SK-N-SH (cell line): Measurements from ENCODE around the gene C3orf38. TPM values are rescaled to one million over a fixed set of nuclear protein-coding genes. Genes with fewer than 3 reads are reported as not detected.

Source experiments
- CTCF ChIA-PET: fragments of 300-600, 350-600 bp; formaldehyde crosslinking; extraction: SDS; loops from one replicate; lab custom pipeline; 2021; lab: Yijun Ruan, JAX
- POLR2A ChIA-PET: fragments of 350-600 bp; sonication (Branson Sonifier 250); formaldehyde crosslinking; extraction: SDS; loops from one replicate; lab custom pipeline; 2020; ENCODE audit warnings: antibody characterized with exemption, inconsistent platforms; lab: Yijun Ruan, JAX
- DNase-seq: peaks from one replicate; pipeline ENCODE4 v3.0.0; 2012
- H2AFZ ChIP-seq: fragments of 200-600 bp; sonication (generic); 2 replicates; pipeline ENCODE4 v1.8.1; 2016; ENCODE audit warnings: antibody characterized with exemption, mild to moderate bottlenecking, low read depth
- H3F3A ChIP-seq: fragments of 200-600 bp; sonication (generic); replicated peaks from 2 replicates; pipeline ENCODE3; 2016; ENCODE audit warnings: antibody characterized with exemption, mild to moderate bottlenecking; ENCODE audit not compliant: insufficient read depth
- H3K27ac ChIP-seq, 2 experiments: fragments of 200-500 bp in 1 of 2; fragments of 200-600 bp in 1 of 2; sonication (Bioruptor generic) in 1 of 2; sonication (generic), shearing (Covaris generic) in 1 of 2; 2 replicates each; pipeline versions ENCODE4 v1.5.1 to v1.6.1; 2014 to 2016; ENCODE audit warnings: low read depth in 2 of 2, inconsistent platforms in 1 of 2, low read length in 1 of 2, mild to moderate bottlenecking in 1 of 2, mixed read lengths in 1 of 2
- H3K27me3 ChIP-seq: fragments of 200-600 bp; sonication (generic), shearing (Covaris generic); 2 replicates; pipeline ENCODE4 v1.6.1; 2016; ENCODE audit warnings: mixed run types; ENCODE audit not compliant: insufficient read depth
- H3K36me3 ChIP-seq, 2 experiments: fragments of 200-500 bp in 1 of 2; fragments of 200-600 bp in 1 of 2; sonication (Bioruptor generic) in 1 of 2; sonication (generic) in 1 of 2; replicated peaks in 1 of 2; 2 replicates each; pipeline versions ENCODE3 to v1.5.1; 2014 to 2016; ENCODE audit warnings: low read length in 1 of 2, mild to moderate bottlenecking in 1 of 2; ENCODE audit not compliant: insufficient read depth in 2 of 2, control insufficient read depth in 1 of 2
- H3K4me1 ChIP-seq, 2 experiments: fragments of 200-500 bp in 1 of 2; fragments of 200-600 bp in 1 of 2; sonication (Bioruptor generic) in 1 of 2; sonication (generic), shearing (Covaris generic) in 1 of 2; 2 replicates each; pipeline versions ENCODE4 v1.5.1 to v1.6.1; 2014 to 2016; ENCODE audit warnings: low read depth in 1 of 2, low read length in 1 of 2, mixed run types in 1 of 2; ENCODE audit not compliant: insufficient read depth in 2 of 2, control insufficient read depth in 1 of 2
- H3K4me2 ChIP-seq: fragments of 200-600 bp; sonication (generic), shearing (Covaris generic); 2 replicates; pipeline ENCODE4 v1.6.1; 2017; ENCODE audit warnings: mixed run types
- H3K4me3 ChIP-seq, 2 experiments: fragments of 200-500 bp in 1 of 2; fragments of 200-600 bp in 1 of 2; sonication (Bioruptor generic) in 1 of 2; sonication (generic), shearing (Covaris generic) in 1 of 2; 2 replicates each; pipeline versions ENCODE4 v1.5.1 to v1.8.1; 2014 to 2016; ENCODE audit warnings: low read depth in 2 of 2, inconsistent platforms in 1 of 2, low read length in 1 of 2, mild to moderate bottlenecking in 1 of 2, mixed read lengths in 1 of 2, moderate library complexity in 1 of 2
- H3K79me2 ChIP-seq: fragments of 200-600 bp; sonication (generic); 2 replicates; pipeline ENCODE4 v1.8.1; 2017; ENCODE audit warnings: mild to moderate bottlenecking; ENCODE audit not compliant: insufficient read depth
- H3K9ac ChIP-seq: fragments of 200-600 bp; sonication (generic); 2 replicates; pipeline ENCODE4 v1.6.1; 2017; ENCODE audit warnings: mixed run types
- H3K9me2 ChIP-seq: fragments of 200-600 bp; sonication (generic); 2 replicates; pipeline ENCODE4 v1.6.1; 2017; ENCODE audit warnings: mixed run types
- H3K9me3 ChIP-seq: fragments of 200-600 bp; sonication (generic); 2 replicates; pipeline ENCODE4 v1.6.1; 2017; ENCODE audit warnings: mixed run types, mild to moderate bottlenecking, moderate library complexity
- H4K20me1 ChIP-seq: fragments of 200-600 bp; sonication (generic); 2 replicates; pipeline ENCODE4 v1.6.1; 2017; ENCODE audit warnings: mild to moderate bottlenecking, mixed run types; ENCODE audit not compliant: insufficient read depth
- CHD2 ChIP-seq: fragments of 150-350 bp; IDR thresholded peaks from 2 replicates; pipeline ENCODE4 v1.6.1; 2018; ENCODE audit warnings: low read length; ENCODE audit not compliant: partially characterized antibody
- EZH2phosphoT487 ChIP-seq: fragments of 200-600 bp; sonication (generic); IDR thresholded peaks from 2 replicates; pipeline ENCODE4 v1.6.1; 2017; ENCODE audit warnings: low read depth, mixed run types, mild to moderate bottlenecking, antibody characterized with exemption, moderate library complexity, borderline replicate concordance
- FOXM1 ChIP-seq: IDR thresholded peaks from 2 replicates; pipeline ENCODE4 v1.4.0; 2012; ENCODE audit warnings: low read depth, mild to moderate bottlenecking
- JUND ChIP-seq: IDR thresholded peaks from 2 replicates; pipeline ENCODE4 v1.4.0; 2012
- MEF2A ChIP-seq: IDR thresholded peaks from 2 replicates; pipeline ENCODE4 v1.4.0; 2012; ENCODE audit warnings: low read depth, borderline replicate concordance
- NFIC ChIP-seq: IDR thresholded peaks from 2 replicates; pipeline ENCODE4 v1.4.0; 2012; ENCODE audit warnings: borderline replicate concordance
- RAD21 ChIP-seq: IDR thresholded peaks from 2 replicates; pipeline ENCODE4 v1.6.1; 2012; ENCODE audit warnings: mild to moderate bottlenecking, low read length
- SMC3 ChIP-seq: IDR thresholded peaks from 2 replicates; pipeline ENCODE4 v1.6.1; 2012; ENCODE audit warnings: low read depth, low read length, improper control_type of control experiment
- TEAD4 ChIP-seq: IDR thresholded peaks from 2 replicates; pipeline ENCODE4 v1.4.0; 2012; ENCODE audit warnings: mild to moderate bottlenecking, borderline replicate concordance; ENCODE audit not compliant: insufficient read depth
- USF2 ChIP-seq: fragments of 150-350 bp; IDR thresholded peaks from 2 replicates; pipeline ENCODE4 v1.6.1; 2017; ENCODE audit warnings: antibody characterized with exemption, low read length, low read depth, borderline replicate concordance
- ZBTB33 ChIP-seq: IDR thresholded peaks from 2 replicates; pipeline ENCODE4 v1.4.0; 2012; ENCODE audit warnings: low read depth, borderline replicate concordance
- WGBS: methylation state at CpG from one replicate; pipeline ENCODE4 v1.1.6; 2017; ENCODE audit warnings: low lambda C conversion rate; 5-methylcytosine and 5-hydroxymethylcytosine counted together
- polyA plus RNA-seq, 3 experiments: library from polyadenylated mRNA; depleted of rRNA; stranded (reverse); fragments of >200 nt; gene quantifications; 2 replicates each; pipeline ENCODE4 v1.2.3, GENCODE V29; 2012
- TF ChIP-seq, protein P1 (sequence below): fragments of 200-600 bp; sonication (generic); IDR thresholded peaks from 2 replicates; pipeline ENCODE4 v1.6.1; 2017; ENCODE audit warnings: antibody characterized with exemption, mild to moderate bottlenecking, moderate library complexity
- TF ChIP-seq, protein P2 (sequence below): IDR thresholded peaks from 2 replicates; pipeline ENCODE4; 2012

C3orf38 gene
- polyA plus RNA-seq, 1 of the 3 experiments (the other 2 are of a cell fraction), result 4.5 TPM

- TF ChIP-seq RAD21 (peak; percentile 80), SMC3 (peak; percentile 40; the same call in 1 of the 2 replicates), JUND (no peak)
- TF ChIP-seq, protein P1, sequence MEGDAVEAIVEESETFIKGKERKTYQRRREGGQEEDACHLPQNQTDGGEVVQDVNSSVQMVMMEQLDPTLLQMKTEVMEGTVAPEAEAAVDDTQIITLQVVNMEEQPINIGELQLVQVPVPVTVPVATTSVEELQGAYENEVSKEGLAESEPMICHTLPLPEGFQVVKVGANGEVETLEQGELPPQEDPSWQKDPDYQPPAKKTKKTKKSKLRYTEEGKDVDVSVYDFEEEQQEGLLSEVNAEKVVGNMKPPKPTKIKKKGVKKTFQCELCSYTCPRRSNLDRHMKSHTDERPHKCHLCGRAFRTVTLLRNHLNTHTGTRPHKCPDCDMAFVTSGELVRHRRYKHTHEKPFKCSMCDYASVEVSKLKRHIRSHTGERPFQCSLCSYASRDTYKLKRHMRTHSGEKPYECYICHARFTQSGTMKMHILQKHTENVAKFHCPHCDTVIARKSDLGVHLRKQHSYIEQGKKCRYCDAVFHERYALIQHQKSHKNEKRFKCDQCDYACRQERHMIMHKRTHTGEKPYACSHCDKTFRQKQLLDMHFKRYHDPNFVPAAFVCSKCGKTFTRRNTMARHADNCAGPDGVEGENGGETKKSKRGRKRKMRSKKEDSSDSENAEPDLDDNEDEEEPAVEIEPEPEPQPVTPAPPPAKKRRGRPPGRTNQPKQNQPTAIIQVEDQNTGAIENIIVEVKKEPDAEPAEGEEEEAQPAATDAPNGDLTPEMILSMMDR, result peak; percentile 86
- Histone ChIP-seq H3K36me3 (peaks cover 10 to 17% of the 10 kb centered on the region in 2 experiments), H3K9me3 (no peaks in the 10 kb centered on the region), H2AFZ (no peak overlapping the region), H3K9me2 (no peaks in the 10 kb centered on the region), H3K79me2 (peaks cover 33% of the 10 kb centered on the region), H3K9ac (no peak overlapping the region), H3F3A (peaks cover 16% of the 10 kb centered on the region), H3K27me3 (no peaks in the 10 kb centered on the region), H3K4me2 (no peak overlapping the region), H4K20me1 (0 out of 2 replicates have a peak, but pooled peaks cover 5% of the 10 kb centered on the region), H3K27ac (0 out of 4 replicates have a peak overlapping the region, but pooled peaks of 1 of the 2 experiments have one; percentile 9), H3K4me3 (no peak overlapping the region; a peak in 1 of 4 replicates), H3K4me1 (peaks cover 0 to 9% of the 10 kb centered on the region in 2 experiments; a peak in 1 of 4 replicates)
- ChIA-PET CTCF (interaction anchor here (0.6 to 3.2 kb wide), 36 partner anchors 8 to 763 kb away, joined by 3 to 31 read pairs (median 4); partner anchors contain the start of gene CGGBP1), POLR2A (interaction anchor here (0.6 to 0.7 kb wide), 2 partner anchors 55 to 112 kb away, joined by 3 read pairs; partner anchors contain the start of genes CGGBP1 and ZNF654)
- DNase-seq, result peak; percentile 37
- 43% methylated on average over 5 of the region's 5 CpGs for WGBS
Measured at GRCh38 chr3:88113311-88114162, 36.2 kb upstream of the C3orf38 start.

DNA sequence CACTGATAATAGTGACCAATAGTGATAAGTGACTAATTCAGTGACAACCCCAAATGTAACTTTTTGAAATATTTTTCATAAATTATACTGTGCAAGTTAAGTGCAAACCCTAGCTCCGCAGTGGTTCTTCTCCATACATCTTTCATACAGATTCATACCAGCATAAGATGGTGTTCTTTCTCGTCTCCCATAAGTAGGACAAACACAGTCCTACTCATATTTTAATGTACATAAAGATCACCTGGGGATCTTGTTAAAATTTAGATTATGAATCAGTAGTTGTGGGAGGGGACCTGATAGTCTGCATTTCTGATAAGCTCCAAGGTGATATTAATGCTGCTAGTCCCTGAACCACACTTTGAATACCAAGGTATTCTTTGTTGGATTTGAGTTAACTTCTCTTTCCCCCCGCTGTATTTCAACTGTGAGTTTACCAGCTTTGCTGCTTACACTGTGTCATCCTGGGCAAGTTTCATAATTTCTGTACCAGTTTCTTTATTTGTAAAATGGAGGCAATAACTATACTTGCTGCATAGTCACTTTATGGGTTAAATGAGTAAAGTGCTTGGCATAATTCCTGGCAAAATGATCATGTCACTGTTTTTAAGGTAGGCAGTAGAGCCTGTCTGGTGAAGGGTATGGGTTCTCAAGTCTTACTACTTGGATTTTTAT is 34.7 kb upstream of the C3orf38 start:
- peaks cover 7 to 18% of the 10 kb centered on the region in 2 experiments for H3K36me3 ChIP-seq
- H3F3A ChIP-seq, result peaks cover 16% of the 10 kb centered on the region
- no peak for DNase-seq
- POLR2A ChIA-PET, result no interaction called here
- TF ChIP-seq NFIC (no peak), ZBTB33 (no peak), FOXM1 (no peak), CHD2 (no peak), MEF2A (no peak), USF2 (no peak), EZH2phosphoT487 (no peak), JUND (no peak), TEAD4 (no peak)
- TF ChIP-seq, protein P1, result no peak
- TF ChIP-seq, protein P2, sequence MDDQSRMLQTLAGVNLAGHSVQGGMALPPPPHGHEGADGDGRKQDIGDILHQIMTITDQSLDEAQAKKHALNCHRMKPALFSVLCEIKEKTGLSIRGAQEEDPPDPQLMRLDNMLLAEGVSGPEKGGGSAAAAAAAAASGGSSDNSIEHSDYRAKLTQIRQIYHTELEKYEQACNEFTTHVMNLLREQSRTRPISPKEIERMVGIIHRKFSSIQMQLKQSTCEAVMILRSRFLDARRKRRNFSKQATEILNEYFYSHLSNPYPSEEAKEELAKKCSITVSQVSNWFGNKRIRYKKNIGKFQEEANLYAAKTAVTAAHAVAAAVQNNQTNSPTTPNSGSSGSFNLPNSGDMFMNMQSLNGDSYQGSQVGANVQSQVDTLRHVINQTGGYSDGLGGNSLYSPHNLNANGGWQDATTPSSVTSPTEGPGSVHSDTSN, result no peak
- TF ChIP-seq, all 33 proteins: peak for 0
- Histone ChIP-seq H2AFZ (no peak overlapping the region), H3K4me3 (no peak overlapping the region), H3K4me1 (peaks cover 0 to 9% of the 10 kb centered on the region in 2 experiments; a peak in 1 of 4 replicates), H4K20me1 (0 out of 2 replicates have a peak, but pooled peaks cover 5% of the 10 kb centered on the region), H3K27ac (no peak overlapping the region), H3K27me3 (no peaks in the 10 kb centered on the region), H3K9ac (no peak overlapping the region), H3K9me3 (no peaks in the 10 kb centered on the region), H3K9me2 (no peaks in the 10 kb centered on the region), H3K79me2 (peaks cover 31% of the 10 kb centered on the region), H3K4me2 (no peak overlapping the region)
- WGBS, result 96% methylated on average over 3 of the region's 3 CpGs
- CTCF ChIA-PET, result interaction anchor here (0.7 to 3.2 kb wide), 4 partner anchors 8 to 69 kb away, joined by 3 to 31 read pairs (median 6); no protein-coding TSS in a partner anchor
